Chondrocyte (in vitro differentiated cells): ENCODE results near the gene CPTP. TPM values are rescaled to one million over a fixed set of nuclear protein-coding genes. Genes with fewer than 3 reads are reported as not detected.
A peak's percentile ranks its signal among the peaks of the same experiment; 100 is the strongest.

Source experiments
- DNase-seq: peaks from one replicate; pipeline ENCODE4 v3.0.0; 2021; ENCODE audit warnings: mixed read lengths, low spot score
- H3K27ac Mint-ChIP-seq: one replicate; pipeline ENCODE4 v1.8.0; 2021; ENCODE audit warnings: mild to moderate bottlenecking, moderate library complexity, mixed read lengths; ENCODE audit not compliant: unreplicated experiment
- H3K27me3 Mint-ChIP-seq: 2 replicates; pipeline ENCODE4 v1.8.0; 2021; ENCODE audit warnings: low read depth, mixed read lengths
- H3K36me3 Mint-ChIP-seq: 2 replicates; pipeline ENCODE4 v1.8.0; 2021; ENCODE audit warnings: low read depth, mixed read lengths
- H3K4me1 Mint-ChIP-seq: 2 replicates; pipeline ENCODE4 v1.8.0; 2021; ENCODE audit warnings: low read depth, mild to moderate bottlenecking, mixed read lengths
- H3K4me3 Mint-ChIP-seq: one replicate; pipeline ENCODE4 v1.8.0; 2021; ENCODE audit warnings: mild to moderate bottlenecking, moderate library complexity, mixed read lengths; ENCODE audit not compliant: unreplicated experiment
- H3K9me3 Mint-ChIP-seq: 2 replicates; pipeline ENCODE4 v1.8.0; 2021; ENCODE audit warnings: low read depth, mixed read lengths
- CTCF ChIP-seq: fragments of 200-600 bp; sonication (generic); IDR thresholded peaks from 2 replicates; pipeline ENCODE4 v1.5.0; 2021; ENCODE audit warnings: antibody characterized with exemption, mild to moderate bottlenecking, moderate library complexity
- total RNA-seq: library from RNA; stranded (reverse); gene quantifications from 3 replicates; pipeline ENCODE4 v1.2.1, GENCODE V29; 2021

CPTP gene
- total RNA-seq, 1 donor from 2014 or later, result 23.1 TPM

GRCh38 chr1:1290238-1290731 is 34.3 kb upstream of the CPTP start:
- H3K27ac Mint-ChIP-seq, result peak overlapping the region; percentile 27
- H3K27me3 Mint-ChIP-seq, result no peaks in the 10 kb centered on the region
- no peak for DNase-seq
- H3K4me1 Mint-ChIP-seq, result peaks cover 4% of the 10 kb centered on the region
- TF ChIP-seq CTCF, result peak; percentile 77
- H3K36me3 Mint-ChIP-seq, result no peaks in the 10 kb centered on the region
- no peaks in the 10 kb centered on the region for H3K9me3 Mint-ChIP-seq
- no peak overlapping the region for H3K4me3 Mint-ChIP-seq

GRCh38 chr1:1291023-1291528 is 33.5 kb upstream of the CPTP start:
- Mint-ChIP-seq H3K36me3 (no peaks in the 10 kb centered on the region), H3K27ac (no peak overlapping the region), H3K4me3 (no peak overlapping the region), H3K27me3 (no peaks in the 10 kb centered on the region), H3K4me1 (peaks cover 4% of the 10 kb centered on the region), H3K9me3 (no peaks in the 10 kb centered on the region)
- TF ChIP-seq CTCF, result no peak
- DNase-seq, result no peak

- no peak overlapping the region for H3K27ac Mint-ChIP-seq
- TF ChIP-seq CTCF, result peak; percentile 80
- no peaks in the 10 kb centered on the region for H3K36me3 Mint-ChIP-seq
- no peak for DNase-seq
- peaks cover 4% of the 10 kb centered on the region for H3K4me1 Mint-ChIP-seq
- H3K9me3 Mint-ChIP-seq, result no peaks in the 10 kb centered on the region
- H3K27me3 Mint-ChIP-seq, result no peaks in the 10 kb centered on the region
- H3K4me3 Mint-ChIP-seq, result no peak overlapping the region
Measured at GRCh38 chr1:1291548-1292441, 32.8 kb upstream of the CPTP start.

GRCh38 chr1:1292442-1292779 is 32.2 kb upstream of the CPTP start:
- Mint-ChIP-seq H3K27ac (no peak overlapping the region), H3K9me3 (no peaks in the 10 kb centered on the region), H3K36me3 (no peaks in the 10 kb centered on the region), H3K4me1 (peaks cover 4% of the 10 kb centered on the region), H3K27me3 (no peaks in the 10 kb centered on the region), H3K4me3 (no peak overlapping the region)
- DNase-seq, result no peak
- no peak for TF ChIP-seq CTCF

- TF ChIP-seq CTCF, result no peak
- H3K9me3 Mint-ChIP-seq, result no peaks in the 10 kb centered on the region
- H3K4me1 Mint-ChIP-seq, result peaks cover 4% of the 10 kb centered on the region
- no peak for DNase-seq
- no peaks in the 10 kb centered on the region for H3K27me3 Mint-ChIP-seq
- no peak overlapping the region for H3K27ac Mint-ChIP-seq
- H3K4me3 Mint-ChIP-seq, result no peak overlapping the region
- no peaks in the 10 kb centered on the region for H3K36me3 Mint-ChIP-seq
Measured at GRCh38 chr1:1292851-1293250, 31.8 kb upstream of the CPTP start.
